Neural cell (in vitro differentiated cells): Measurements from ENCODE around the gene SFMBT2. TPM values are rescaled to one million over a fixed set of nuclear protein-coding genes. Genes with fewer than 3 reads are reported as not detected.

ENCODE experiments used
- H2AFZ ChIP-seq: fragments of 200-600, 300-800 bp; sonication (generic), shearing (Covaris generic); 2 replicates; pipeline ENCODE4 v1.6.0; 2014; ENCODE audit warnings: low read depth, mild to moderate bottlenecking, antibody characterized with exemption, low read length, moderate library complexity
- H3F3A ChIP-seq: fragments of 200-600 bp; shearing (Covaris generic); 2 replicates; pipeline ENCODE4 v1.6.1; 2016; ENCODE audit warnings: mild to moderate bottlenecking, moderate library complexity, mixed read lengths, antibody characterized with exemption, low read length; ENCODE audit not compliant: insufficient read depth, poor library complexity, severe bottlenecking
- H3K27ac ChIP-seq: fragments of 200-600, 300-800 bp; sonication (generic), shearing (Covaris generic); 2 replicates; pipeline ENCODE4 v1.5.1; 2014; ENCODE audit warnings: mild to moderate bottlenecking, low read length, moderate library complexity
- H3K27me3 ChIP-seq: fragments of 300-800, 200-600 bp; sonication (generic), shearing (Covaris generic); 2 replicates; pipeline ENCODE4 v1.6.0; 2014; ENCODE audit warnings: mild to moderate bottlenecking, low read depth, low read length, moderate library complexity; ENCODE audit not compliant: insufficient read depth
- H3K36me3 ChIP-seq: fragments of 300-800, 200-600 bp; sonication (generic), shearing (Covaris generic); 2 replicates; pipeline ENCODE4 v1.5.1; 2014; ENCODE audit warnings: mild to moderate bottlenecking, antibody characterized with exemption, low read length, moderate library complexity; ENCODE audit not compliant: insufficient read depth
- H3K4me2 ChIP-seq: fragments of 300-800, 200-600 bp; sonication (generic), shearing (Covaris generic); 2 replicates; pipeline ENCODE4 v1.6.0; 2014; ENCODE audit warnings: mild to moderate bottlenecking, low read length
- H3K4me3 ChIP-seq: fragments of 300-800, 200-600 bp; sonication (generic), shearing (Covaris generic); 2 replicates; pipeline ENCODE4 v1.5.1; 2014; ENCODE audit warnings: mild to moderate bottlenecking, low read length, moderate library complexity
- H3K79me2 ChIP-seq: fragments of 200-600 bp; shearing (Covaris generic); replicated peaks from 2 replicates; pipeline ENCODE4 v1.6.0; 2014; ENCODE audit warnings: mild to moderate bottlenecking, low read length, moderate library complexity; ENCODE audit not compliant: insufficient read depth
- H3K9ac ChIP-seq: fragments of 300-800, 200-600 bp; sonication (generic), shearing (Covaris generic); 2 replicates; pipeline ENCODE4 v1.6.1; 2016; ENCODE audit warnings: mild to moderate bottlenecking, low read length, mixed read lengths
- H3K9me2 ChIP-seq: fragments of 200-600 bp; shearing (Covaris generic); 2 replicates; pipeline ENCODE4 v1.6.1; 2016; ENCODE audit warnings: mild to moderate bottlenecking, low read length, mixed read lengths; ENCODE audit not compliant: insufficient read depth
- H3K9me3 ChIP-seq: fragments of 200-600, 300-800 bp; sonication (generic), shearing (Covaris generic); 2 replicates; pipeline ENCODE4 v1.6.1; 2016; ENCODE audit warnings: mild to moderate bottlenecking, mixed run types, low read length, moderate library complexity, mixed read lengths
- H4K20me1 ChIP-seq: fragments of 200-600 bp; shearing (Covaris generic); 2 replicates; pipeline ENCODE4 v1.6.1; 2016; ENCODE audit warnings: mild to moderate bottlenecking, mixed run types; ENCODE audit not compliant: insufficient read depth
- CTCF ChIP-seq: fragments of 450-650 bp; IDR thresholded peaks from 2 replicates; pipeline ENCODE4 v1.5.1; 2014; ENCODE audit warnings: antibody characterized with exemption, mild to moderate bottlenecking, moderate library complexity; ENCODE audit not compliant: poor library complexity, severe bottlenecking
- EP300 ChIP-seq: fragments of 450-650 bp; conservative IDR thresholded peaks from 2 replicates; pipeline ENCODE4 v1.6.1; 2014; ENCODE audit warnings: antibody characterized with exemption, mild to moderate bottlenecking, moderate library complexity; ENCODE audit not compliant: poor library complexity, severe bottlenecking
- EZH2 ChIP-seq: fragments of 200-600, 300-800 bp; shearing (Covaris generic), sonication (generic); IDR thresholded peaks from 2 replicates; pipeline ENCODE4 v1.6.1; 2014; ENCODE audit warnings: antibody characterized with exemption, low read length, borderline replicate concordance, mild to moderate bottlenecking; ENCODE audit not compliant: insufficient read depth, poor library complexity, severe bottlenecking
- MXI1 ChIP-seq: fragments of 450-650 bp; conservative IDR thresholded peaks from 2 replicates; pipeline ENCODE4 v1.6.1; 2014; ENCODE audit warnings: antibody characterized with exemption, mild to moderate bottlenecking; ENCODE audit not compliant: poor library complexity, severe bottlenecking
- POLR2AphosphoS5 ChIP-seq: IDR thresholded peaks from 2 replicates; pipeline ENCODE4 v1.6.1; 2012
- RAD21 ChIP-seq: fragments of 450-650 bp; conservative IDR thresholded peaks from 2 replicates; pipeline ENCODE4 v1.6.1; 2014; ENCODE audit warnings: antibody characterized with exemption, mild to moderate bottlenecking, moderate library complexity
- SMC3 ChIP-seq: fragments of 450-650 bp; conservative IDR thresholded peaks from 2 replicates; pipeline ENCODE4 v1.6.1; 2014; ENCODE audit warnings: antibody characterized with exemption, mild to moderate bottlenecking, moderate library complexity; ENCODE audit not compliant: poor library complexity
- TAF1 ChIP-seq: IDR thresholded peaks from 2 replicates; pipeline ENCODE4 v1.6.1; 2012; ENCODE audit warnings: low read depth
- polyA plus RNA-seq: library from polyadenylated mRNA; depleted of rRNA; stranded (reverse); fragments of >200 nt; gene quantifications from 2 replicates; pipeline ENCODE4 v1.2.3, GENCODE V29; 2014
- TF ChIP-seq, protein P1 (sequence below): IDR thresholded peaks from 2 replicates; pipeline ENCODE4 v1.6.1; 2012; ENCODE audit warnings: borderline replicate concordance

SFMBT2 gene
- polyA plus RNA-seq, 1 donor from 2014 or later = 1.3 TPM

DNA sequence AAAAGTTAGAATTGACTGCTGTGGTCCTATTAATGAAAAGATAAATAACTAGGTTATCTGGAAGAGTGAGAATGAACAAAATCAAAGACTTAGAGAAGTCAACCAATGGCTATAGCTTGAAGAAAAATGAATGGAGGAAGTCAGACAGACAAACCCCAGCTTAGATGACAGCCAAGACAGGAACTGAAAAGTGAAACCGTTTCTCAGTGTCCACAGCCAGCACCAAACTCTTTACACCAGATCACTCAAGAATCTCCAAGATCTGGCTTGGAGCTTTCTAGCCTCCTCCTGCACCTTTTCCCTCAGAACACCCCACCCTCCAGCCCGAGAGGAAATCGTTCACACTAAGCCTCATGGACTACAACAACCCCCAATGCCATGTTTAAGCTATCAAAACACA lies 167.0 kb downstream of the SFMBT2 start:
- Histone ChIP-seq H3K27me3 (no peaks in the 10 kb centered on the region), H3K4me2 (no peak overlapping the region), H3F3A (no peaks in the 10 kb centered on the region), H4K20me1 (no peaks in the 10 kb centered on the region), H2AFZ (no peak overlapping the region), H3K4me3 (no peak overlapping the region), H3K27ac (no peak overlapping the region), H3K36me3 (no peaks in the 10 kb centered on the region), H3K79me2 (no peaks in the 10 kb centered on the region), H3K9me2 (no peaks in the 10 kb centered on the region), H3K9me3 (no peaks in the 10 kb centered on the region), H3K9ac (no peak overlapping the region)
- no peak for TF ChIP-seq CTCF
- TF ChIP-seq EZH2 = no peak
- no peak for TF ChIP-seq EP300
- TF ChIP-seq SMC3 = no peak
- TF ChIP-seq, protein P1, sequence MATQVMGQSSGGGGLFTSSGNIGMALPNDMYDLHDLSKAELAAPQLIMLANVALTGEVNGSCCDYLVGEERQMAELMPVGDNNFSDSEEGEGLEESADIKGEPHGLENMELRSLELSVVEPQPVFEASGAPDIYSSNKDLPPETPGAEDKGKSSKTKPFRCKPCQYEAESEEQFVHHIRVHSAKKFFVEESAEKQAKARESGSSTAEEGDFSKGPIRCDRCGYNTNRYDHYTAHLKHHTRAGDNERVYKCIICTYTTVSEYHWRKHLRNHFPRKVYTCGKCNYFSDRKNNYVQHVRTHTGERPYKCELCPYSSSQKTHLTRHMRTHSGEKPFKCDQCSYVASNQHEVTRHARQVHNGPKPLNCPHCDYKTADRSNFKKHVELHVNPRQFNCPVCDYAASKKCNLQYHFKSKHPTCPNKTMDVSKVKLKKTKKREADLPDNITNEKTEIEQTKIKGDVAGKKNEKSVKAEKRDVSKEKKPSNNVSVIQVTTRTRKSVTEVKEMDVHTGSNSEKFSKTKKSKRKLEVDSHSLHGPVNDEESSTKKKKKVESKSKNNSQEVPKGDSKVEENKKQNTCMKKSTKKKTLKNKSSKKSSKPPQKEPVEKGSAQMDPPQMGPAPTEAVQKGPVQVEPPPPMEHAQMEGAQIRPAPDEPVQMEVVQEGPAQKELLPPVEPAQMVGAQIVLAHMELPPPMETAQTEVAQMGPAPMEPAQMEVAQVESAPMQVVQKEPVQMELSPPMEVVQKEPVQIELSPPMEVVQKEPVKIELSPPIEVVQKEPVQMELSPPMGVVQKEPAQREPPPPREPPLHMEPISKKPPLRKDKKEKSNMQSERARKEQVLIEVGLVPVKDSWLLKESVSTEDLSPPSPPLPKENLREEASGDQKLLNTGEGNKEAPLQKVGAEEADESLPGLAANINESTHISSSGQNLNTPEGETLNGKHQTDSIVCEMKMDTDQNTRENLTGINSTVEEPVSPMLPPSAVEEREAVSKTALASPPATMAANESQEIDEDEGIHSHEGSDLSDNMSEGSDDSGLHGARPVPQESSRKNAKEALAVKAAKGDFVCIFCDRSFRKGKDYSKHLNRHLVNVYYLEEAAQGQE = no peak
- TF ChIP-seq TAF1 = no peak
- TF ChIP-seq POLR2AphosphoS5 = no peak
- TF ChIP-seq RAD21 = no peak

GRCh38 chr10:7243139-7243538 lies 167.7 kb downstream of the SFMBT2 start:
- Histone ChIP-seq H3K9ac (no peak overlapping the region), H2AFZ (no peak overlapping the region), H3K9me2 (no peaks in the 10 kb centered on the region), H4K20me1 (no peaks in the 10 kb centered on the region), H3K27me3 (no peaks in the 10 kb centered on the region), H3K9me3 (no peaks in the 10 kb centered on the region), H3K27ac (no peak overlapping the region), H3F3A (no peaks in the 10 kb centered on the region), H3K36me3 (no peaks in the 10 kb centered on the region), H3K4me3 (no peak overlapping the region), H3K79me2 (no peaks in the 10 kb centered on the region), H3K4me2 (no peak overlapping the region)
- TF ChIP-seq RAD21 (no peak), MXI1 (no peak), EP300 (no peak), EZH2 (no peak), TAF1 (no peak), CTCF (no peak), SMC3 (no peak)
- TF ChIP-seq, protein P1 = no peak
